Measurements from ENCODE around the gene SDR9C7. TPM values are rescaled to one million over a fixed set of nuclear protein-coding genes. Genes with fewer than 3 reads are reported as not detected.
"Not testable (repeated sequence)": the region's sequence is repeated elsewhere in the genome, so short reads cannot be mapped to it uniquely, and the experiment has no call there.

The SDR9C7 gene
- polyA plus RNA-seq, 1 donor from 2014 or later, result 0.63 TPM

GRCh38 chr12:56947633-56948456 lies 13.6 kb upstream of the SDR9C7 start:
- Histone ChIP-seq H3F3A (ENCODE audit: insufficient read depth, low read length, poor library complexity, severe bottlenecking) (no peaks in the 10 kb centered on the region), H3K9ac (ENCODE audit: low read length) (no peak overlapping the region), H3K79me2 (replicated peaks; ENCODE audit: insufficient read depth, low read length) (no peaks in the 10 kb centered on the region), H3K27me3 (ENCODE audit: insufficient read depth, low read depth, low read length) (no peaks in the 10 kb centered on the region), H3K4me2 (ENCODE audit: low read length) (no peak overlapping the region), H3K9me3 (ENCODE audit: low read length) (no peaks in the 10 kb centered on the region), H4K20me1 (ENCODE audit: insufficient read depth) (no peaks in the 10 kb centered on the region), H2AFZ (ENCODE audit: low read depth, low read length) (no peak overlapping the region), H3K4me3 (ENCODE audit: low read length) (no peak overlapping the region), H3K9me2 (ENCODE audit: insufficient read depth, low read length) (no peaks in the 10 kb centered on the region), H3K27ac (ENCODE audit: low read length) (no peak overlapping the region), H3K36me3 (ENCODE audit: insufficient read depth, low read length) (no peaks in the 10 kb centered on the region)
- TF ChIP-seq EP300 (conservative IDR thresholded peaks at IDR 0.05; ENCODE audit: poor library complexity, severe bottlenecking) (no peak), POLR2AphosphoS5 (IDR thresholded peaks at IDR 0.05) (no peak), TAF1 (IDR thresholded peaks at IDR 0.05; ENCODE audit: low read depth) (no peak), EZH2 (IDR thresholded peaks at IDR 0.05; ENCODE audit: borderline replicate concordance, insufficient read depth, low read length, poor library complexity, severe bottlenecking) (no peak), MXI1 (conservative IDR thresholded peaks at IDR 0.05; ENCODE audit: poor library complexity, severe bottlenecking) (no peak), SMC3 (conservative IDR thresholded peaks at IDR 0.05; ENCODE audit: poor library complexity) (no peak), RAD21 (conservative IDR thresholded peaks at IDR 0.05) (no peak)
- TF ChIP-seq, protein P1, sequence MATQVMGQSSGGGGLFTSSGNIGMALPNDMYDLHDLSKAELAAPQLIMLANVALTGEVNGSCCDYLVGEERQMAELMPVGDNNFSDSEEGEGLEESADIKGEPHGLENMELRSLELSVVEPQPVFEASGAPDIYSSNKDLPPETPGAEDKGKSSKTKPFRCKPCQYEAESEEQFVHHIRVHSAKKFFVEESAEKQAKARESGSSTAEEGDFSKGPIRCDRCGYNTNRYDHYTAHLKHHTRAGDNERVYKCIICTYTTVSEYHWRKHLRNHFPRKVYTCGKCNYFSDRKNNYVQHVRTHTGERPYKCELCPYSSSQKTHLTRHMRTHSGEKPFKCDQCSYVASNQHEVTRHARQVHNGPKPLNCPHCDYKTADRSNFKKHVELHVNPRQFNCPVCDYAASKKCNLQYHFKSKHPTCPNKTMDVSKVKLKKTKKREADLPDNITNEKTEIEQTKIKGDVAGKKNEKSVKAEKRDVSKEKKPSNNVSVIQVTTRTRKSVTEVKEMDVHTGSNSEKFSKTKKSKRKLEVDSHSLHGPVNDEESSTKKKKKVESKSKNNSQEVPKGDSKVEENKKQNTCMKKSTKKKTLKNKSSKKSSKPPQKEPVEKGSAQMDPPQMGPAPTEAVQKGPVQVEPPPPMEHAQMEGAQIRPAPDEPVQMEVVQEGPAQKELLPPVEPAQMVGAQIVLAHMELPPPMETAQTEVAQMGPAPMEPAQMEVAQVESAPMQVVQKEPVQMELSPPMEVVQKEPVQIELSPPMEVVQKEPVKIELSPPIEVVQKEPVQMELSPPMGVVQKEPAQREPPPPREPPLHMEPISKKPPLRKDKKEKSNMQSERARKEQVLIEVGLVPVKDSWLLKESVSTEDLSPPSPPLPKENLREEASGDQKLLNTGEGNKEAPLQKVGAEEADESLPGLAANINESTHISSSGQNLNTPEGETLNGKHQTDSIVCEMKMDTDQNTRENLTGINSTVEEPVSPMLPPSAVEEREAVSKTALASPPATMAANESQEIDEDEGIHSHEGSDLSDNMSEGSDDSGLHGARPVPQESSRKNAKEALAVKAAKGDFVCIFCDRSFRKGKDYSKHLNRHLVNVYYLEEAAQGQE (IDR thresholded peaks at IDR 0.05; ENCODE audit: borderline replicate concordance), result no peak
- TF ChIP-seq, protein P2, sequence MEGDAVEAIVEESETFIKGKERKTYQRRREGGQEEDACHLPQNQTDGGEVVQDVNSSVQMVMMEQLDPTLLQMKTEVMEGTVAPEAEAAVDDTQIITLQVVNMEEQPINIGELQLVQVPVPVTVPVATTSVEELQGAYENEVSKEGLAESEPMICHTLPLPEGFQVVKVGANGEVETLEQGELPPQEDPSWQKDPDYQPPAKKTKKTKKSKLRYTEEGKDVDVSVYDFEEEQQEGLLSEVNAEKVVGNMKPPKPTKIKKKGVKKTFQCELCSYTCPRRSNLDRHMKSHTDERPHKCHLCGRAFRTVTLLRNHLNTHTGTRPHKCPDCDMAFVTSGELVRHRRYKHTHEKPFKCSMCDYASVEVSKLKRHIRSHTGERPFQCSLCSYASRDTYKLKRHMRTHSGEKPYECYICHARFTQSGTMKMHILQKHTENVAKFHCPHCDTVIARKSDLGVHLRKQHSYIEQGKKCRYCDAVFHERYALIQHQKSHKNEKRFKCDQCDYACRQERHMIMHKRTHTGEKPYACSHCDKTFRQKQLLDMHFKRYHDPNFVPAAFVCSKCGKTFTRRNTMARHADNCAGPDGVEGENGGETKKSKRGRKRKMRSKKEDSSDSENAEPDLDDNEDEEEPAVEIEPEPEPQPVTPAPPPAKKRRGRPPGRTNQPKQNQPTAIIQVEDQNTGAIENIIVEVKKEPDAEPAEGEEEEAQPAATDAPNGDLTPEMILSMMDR (IDR thresholded peaks at IDR 0.05; ENCODE audit: poor library complexity, severe bottlenecking), result no peak

DNA sequence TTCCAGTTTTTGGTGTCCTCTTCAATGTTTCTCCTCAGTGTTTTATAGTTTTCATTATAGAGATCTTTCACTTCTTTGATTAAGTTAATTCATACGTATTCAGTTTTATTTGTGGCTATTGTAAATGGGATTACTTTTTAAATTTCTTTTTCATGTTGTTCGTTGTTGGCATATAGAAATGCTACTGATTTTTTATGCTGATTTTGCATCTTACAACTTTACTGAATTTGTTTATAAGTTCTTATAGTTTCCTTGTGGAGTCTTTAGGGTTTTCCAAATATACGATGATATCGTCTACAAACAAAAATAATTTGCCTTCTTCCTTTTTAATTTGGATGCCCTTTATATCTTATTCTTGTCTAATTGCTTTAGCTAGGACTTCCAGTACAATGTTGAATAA lies 9.7 kb upstream of the SDR9C7 start:
- Histone ChIP-seq H4K20me1 (ENCODE audit: insufficient read depth) (no peaks in the 10 kb centered on the region), H3K9me2 (ENCODE audit: insufficient read depth, low read length) (no peaks in the 10 kb centered on the region), H3K4me2 (ENCODE audit: low read length) (no peak overlapping the region), H3K36me3 (ENCODE audit: insufficient read depth, low read length) (no peaks in the 10 kb centered on the region), H3K27ac (ENCODE audit: low read length) (no peak overlapping the region), H3K9ac (ENCODE audit: low read length) (no peak overlapping the region), H3K27me3 (ENCODE audit: insufficient read depth, low read depth, low read length) (no peaks in the 10 kb centered on the region), H3K4me3 (ENCODE audit: low read length) (no peak overlapping the region), H3F3A (ENCODE audit: insufficient read depth, low read length, poor library complexity, severe bottlenecking) (no peaks in the 10 kb centered on the region), H2AFZ (ENCODE audit: low read depth, low read length) (no peak overlapping the region), H3K9me3 (ENCODE audit: low read length) (no peaks in the 10 kb centered on the region), H3K79me2 (replicated peaks; ENCODE audit: insufficient read depth, low read length) (no peaks in the 10 kb centered on the region)
- TF ChIP-seq EP300 (conservative IDR thresholded peaks at IDR 0.05; ENCODE audit: poor library complexity, severe bottlenecking) (no peak), SMC3 (conservative IDR thresholded peaks at IDR 0.05; ENCODE audit: poor library complexity) (no peak), TAF1 (IDR thresholded peaks at IDR 0.05; ENCODE audit: low read depth) (no peak), MXI1 (conservative IDR thresholded peaks at IDR 0.05; ENCODE audit: poor library complexity, severe bottlenecking) (no peak), POLR2AphosphoS5 (IDR thresholded peaks at IDR 0.05) (no peak)
- TF ChIP-seq, protein P1 (IDR thresholded peaks at IDR 0.05; ENCODE audit: borderline replicate concordance), result no peak
- TF ChIP-seq, protein P2 (IDR thresholded peaks at IDR 0.05; ENCODE audit: poor library complexity, severe bottlenecking), result no peak

DNA sequence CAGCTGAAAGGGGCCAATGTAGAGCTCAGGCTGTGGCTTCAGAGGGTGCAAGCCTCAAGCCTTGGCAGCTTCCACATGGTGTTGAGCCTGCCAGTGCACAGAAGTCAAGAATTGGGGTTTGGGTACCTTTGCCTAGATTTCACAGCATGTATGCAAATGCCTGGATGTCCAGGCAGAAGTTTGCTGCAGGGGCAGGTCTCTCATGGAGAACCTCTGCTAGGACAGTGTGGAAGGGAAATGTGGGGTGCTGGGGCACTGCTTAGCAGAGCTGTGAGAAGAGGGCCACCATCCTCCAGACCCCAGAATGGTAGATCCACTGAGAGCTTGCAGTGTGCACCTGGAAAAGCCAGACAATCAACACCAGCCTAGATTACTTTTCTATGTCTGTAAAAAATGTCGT lies 9.2 kb upstream of the SDR9C7 start:
- H3K9me3 ChIP-seq (ENCODE audit: low read length); H3K27ac ChIP-seq (ENCODE audit: low read length); H4K20me1 ChIP-seq (ENCODE audit: insufficient read depth); H3K27me3 ChIP-seq (ENCODE audit: insufficient read depth, low read depth, low read length); H3K4me2 ChIP-seq (ENCODE audit: low read length); H2AFZ ChIP-seq (ENCODE audit: low read depth, low read length); H3K4me3 ChIP-seq (ENCODE audit: low read length); H3K9ac ChIP-seq (ENCODE audit: low read length); H3K9me2 ChIP-seq (ENCODE audit: insufficient read depth, low read length); H3K79me2 ChIP-seq (replicated peaks; ENCODE audit: insufficient read depth, low read length); H3K36me3 ChIP-seq (ENCODE audit: insufficient read depth, low read length); H3F3A ChIP-seq (ENCODE audit: insufficient read depth, low read length, poor library complexity, severe bottlenecking): not testable (repeated sequence)

Measured in neural cell (in vitro differentiated cells).